Loucy (cell line): Measurements from ENCODE around the gene TRPV3.

Experiments
- EZH2phosphoT487 ChIP-seq: fragments of 200-600 bp; IDR thresholded peaks from 2 replicates; pipeline ENCODE4 v1.6.1; 2018; ENCODE audit warnings: antibody characterized with exemption, mild to moderate bottlenecking, moderate library complexity, borderline replicate concordance
- TF ChIP-seq, protein P1 (sequence below): fragments of 200-600 bp; sonication (generic); conservative IDR thresholded peaks from 2 replicates; pipeline ENCODE4 v1.5.1; 2014; ENCODE audit warnings: mild to moderate bottlenecking, antibody characterized with exemption, low read length

DNA sequence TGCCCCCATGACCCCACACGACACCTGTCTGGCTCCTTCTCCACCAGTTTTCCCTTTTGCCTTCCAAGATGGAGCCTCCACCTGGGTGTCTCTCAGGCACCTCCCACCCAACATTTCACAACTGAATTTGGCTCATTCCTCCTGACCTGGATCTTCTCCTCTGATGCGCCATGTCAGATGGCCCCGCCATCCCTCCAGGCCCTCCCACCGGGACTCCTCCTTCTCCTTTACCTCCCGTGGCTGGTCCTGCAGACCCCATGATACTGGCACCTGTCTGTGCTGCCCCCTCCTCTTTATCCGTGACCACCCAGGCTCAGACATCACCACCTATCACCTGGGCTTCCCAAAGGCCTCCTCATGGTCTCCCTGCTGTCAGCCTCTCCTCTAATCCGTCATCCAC is 4.7 kb downstream of the TRPV3 start:
- TF ChIP-seq, protein P1, sequence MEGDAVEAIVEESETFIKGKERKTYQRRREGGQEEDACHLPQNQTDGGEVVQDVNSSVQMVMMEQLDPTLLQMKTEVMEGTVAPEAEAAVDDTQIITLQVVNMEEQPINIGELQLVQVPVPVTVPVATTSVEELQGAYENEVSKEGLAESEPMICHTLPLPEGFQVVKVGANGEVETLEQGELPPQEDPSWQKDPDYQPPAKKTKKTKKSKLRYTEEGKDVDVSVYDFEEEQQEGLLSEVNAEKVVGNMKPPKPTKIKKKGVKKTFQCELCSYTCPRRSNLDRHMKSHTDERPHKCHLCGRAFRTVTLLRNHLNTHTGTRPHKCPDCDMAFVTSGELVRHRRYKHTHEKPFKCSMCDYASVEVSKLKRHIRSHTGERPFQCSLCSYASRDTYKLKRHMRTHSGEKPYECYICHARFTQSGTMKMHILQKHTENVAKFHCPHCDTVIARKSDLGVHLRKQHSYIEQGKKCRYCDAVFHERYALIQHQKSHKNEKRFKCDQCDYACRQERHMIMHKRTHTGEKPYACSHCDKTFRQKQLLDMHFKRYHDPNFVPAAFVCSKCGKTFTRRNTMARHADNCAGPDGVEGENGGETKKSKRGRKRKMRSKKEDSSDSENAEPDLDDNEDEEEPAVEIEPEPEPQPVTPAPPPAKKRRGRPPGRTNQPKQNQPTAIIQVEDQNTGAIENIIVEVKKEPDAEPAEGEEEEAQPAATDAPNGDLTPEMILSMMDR = no peak
- no peak for TF ChIP-seq EZH2phosphoT487
